GM18511 (cell line): ENCODE data around the gene FAHD2A.
A peak's percentile ranks its signal among the peaks of the same experiment; 100 is the strongest.
"Not testable (repeated sequence)": the region's sequence is repeated elsewhere in the genome, so short reads cannot be mapped to it uniquely, and the experiment has no call there.

ENCODE experiments used
- ATAC-seq: cut with Tn5 transposase; IDR thresholded peaks from one replicate; pipeline ENCODE4 v1.9.1; 2021; ENCODE audit warnings: mild to moderate bottlenecking, moderate library complexity; ENCODE audit not compliant: unreplicated experiment

The FAHD2A gene, protein sequence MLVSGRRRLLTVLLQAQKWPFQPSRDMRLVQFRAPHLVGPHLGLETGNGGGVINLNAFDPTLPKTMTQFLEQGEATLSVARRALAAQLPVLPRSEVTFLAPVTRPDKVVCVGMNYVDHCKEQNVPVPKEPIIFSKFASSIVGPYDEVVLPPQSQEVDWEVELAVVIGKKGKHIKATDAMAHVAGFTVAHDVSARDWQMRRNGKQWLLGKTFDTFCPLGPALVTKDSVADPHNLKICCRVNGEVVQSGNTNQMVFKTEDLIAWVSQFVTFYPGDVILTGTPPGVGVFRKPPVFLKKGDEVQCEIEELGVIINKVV

DNA sequence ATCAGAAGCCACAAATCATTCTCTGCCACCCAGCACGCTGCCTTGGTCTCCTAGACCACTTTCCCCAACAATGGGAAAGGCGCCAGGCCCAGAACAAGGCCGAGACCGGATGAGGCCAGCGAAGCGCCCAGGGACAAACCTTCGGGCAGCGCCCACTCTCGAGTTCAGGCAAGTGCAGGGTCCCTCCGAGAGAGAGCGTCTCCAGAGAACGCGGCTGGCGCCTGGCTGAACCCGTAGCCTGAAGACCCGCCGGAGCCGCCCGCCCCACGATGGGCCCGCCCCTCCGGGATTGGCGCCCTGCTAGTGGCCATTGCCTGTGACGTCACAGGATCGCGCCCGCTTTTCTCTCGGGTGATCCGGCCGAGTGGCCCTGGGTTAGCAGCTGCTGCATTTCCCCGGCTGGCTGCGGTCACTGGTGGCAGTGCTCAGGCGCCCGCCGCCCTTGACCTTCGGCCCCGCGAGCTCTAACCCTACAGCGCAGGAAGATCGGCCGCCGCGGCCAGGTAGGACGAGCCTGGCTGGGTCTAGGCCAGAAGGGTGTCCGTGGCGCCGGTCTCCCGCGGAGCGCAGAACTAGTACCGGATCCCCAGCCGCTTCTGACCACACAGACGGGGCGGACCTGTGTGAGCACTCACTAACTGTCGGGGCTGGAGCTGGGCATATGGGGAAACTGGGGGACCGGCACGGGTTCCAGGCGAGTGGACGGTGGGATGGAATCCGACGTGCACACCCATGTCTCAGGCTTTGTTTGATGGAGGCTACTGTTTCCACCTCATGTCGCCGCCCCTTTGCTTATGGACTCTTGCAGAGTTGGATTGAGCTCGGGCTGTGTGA lies at the start of gene FAHD2A:
FAHD2A (plus strand) TSS at position 339 of the 834 bp plus-strand sequence. CDS start 2,851 bp downstream, outside the sequence.
- ATAC-seq = peak; percentile 96

DNA sequence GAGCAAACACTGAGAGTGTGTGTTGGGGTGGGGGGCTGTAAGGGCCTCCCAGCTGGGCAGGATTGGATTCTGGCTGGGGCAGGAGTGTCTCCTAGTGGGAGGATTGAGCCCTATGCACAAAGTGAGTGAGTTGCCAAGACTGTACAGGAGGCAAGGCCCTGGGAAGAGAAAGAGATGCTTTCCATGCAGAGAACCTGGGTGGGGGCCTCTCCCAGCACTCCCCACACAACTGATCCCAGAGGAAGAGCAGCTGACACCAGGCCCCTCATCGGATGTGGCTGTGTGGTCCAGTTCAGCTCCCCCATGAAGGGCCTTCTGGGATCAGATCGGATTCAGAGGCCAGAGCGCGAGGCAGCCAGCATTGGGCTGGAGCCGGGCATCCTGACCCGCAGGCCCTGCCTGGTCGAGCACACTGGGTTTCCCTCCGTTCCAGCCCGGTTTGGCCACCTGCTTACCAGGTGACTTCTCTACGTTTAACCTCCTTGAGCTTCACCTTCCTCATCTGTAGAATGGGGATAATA lies 49.4 kb upstream of the FAHD2A start:
- ATAC-seq = no peak

DNA sequence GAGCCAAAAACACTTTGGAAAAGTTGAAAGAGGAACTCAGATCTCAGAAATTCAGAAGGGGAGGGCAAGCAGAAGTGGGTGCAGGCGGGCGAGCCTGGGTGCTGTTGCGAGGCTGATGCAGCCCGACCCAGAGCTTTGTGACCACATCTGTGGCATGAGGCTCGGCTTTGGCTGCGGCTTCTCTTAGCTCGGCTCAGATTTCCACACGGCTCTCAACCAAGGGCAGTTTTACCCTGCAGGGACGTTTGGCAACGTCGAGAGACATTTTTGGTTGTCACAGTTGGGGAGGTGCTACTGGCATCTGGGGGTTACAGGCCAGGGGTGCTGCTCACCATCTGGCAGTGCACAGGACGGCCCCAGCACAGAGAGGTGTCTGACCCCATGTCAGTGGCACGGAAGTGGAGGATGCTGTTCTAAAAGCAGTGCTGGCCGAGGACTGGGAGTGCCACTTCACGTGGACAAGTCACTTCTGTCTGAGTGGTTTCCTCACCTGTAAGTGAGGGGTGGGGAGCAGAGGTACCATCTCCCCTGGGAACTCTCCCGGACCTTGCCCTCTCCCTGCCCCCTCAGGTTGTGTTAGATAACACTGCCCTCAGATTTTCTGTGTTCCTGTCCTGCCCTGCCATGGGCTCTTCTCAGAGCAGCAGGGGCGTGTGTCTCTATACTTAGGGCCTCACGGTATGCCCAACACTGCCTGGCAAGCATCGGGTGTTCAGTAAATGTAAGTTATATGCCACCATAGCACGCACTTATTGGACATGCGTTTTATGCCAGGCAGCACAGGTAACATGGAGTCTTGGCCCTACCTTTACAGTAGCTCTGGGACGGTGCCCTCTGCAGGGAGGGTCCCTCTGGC lies 48.7 kb upstream of the FAHD2A start:
- ATAC-seq = no peak

DNA sequence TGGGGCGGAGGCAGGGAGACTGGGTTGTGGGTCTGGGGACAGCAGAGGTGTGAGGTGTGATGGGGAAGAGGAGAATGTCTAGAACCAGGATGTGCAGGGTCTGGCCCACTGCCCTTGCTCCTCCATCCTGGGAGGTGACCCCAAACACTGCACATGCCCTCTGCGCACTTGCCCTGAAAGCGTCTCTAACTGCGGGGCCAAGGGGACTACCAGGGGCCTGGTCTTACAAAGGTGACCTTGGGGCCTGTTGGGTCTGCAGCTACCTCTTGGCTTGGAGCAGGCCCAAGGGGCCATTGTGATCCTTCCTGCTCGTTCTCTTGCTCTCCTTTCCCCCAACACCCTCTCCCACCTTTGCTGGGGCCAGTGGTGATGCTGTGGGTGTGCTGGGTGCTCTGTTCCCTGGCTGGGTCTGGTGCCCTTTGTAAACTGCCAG lies 48.0 kb upstream of the FAHD2A start:
- no peak for ATAC-seq

DNA sequence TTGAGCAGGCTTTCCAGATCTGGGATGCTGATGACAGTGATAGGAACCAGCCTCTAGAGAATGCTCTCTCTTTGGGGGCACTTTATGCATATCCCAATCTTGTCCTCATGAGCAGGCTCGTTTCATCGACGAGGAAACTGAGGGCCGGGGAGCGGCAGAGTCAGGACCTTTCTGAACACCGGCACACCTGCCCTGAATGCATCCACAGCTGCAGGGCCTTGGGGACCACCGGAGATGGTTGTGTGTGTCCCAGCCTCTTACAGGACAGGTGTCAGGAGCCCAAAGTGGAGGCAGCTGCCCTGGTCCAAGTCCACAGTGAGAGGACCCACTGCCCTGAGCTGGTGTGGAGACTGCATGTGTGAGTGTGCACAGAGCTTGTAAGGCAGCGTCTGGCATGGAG lies 47.6 kb upstream of the FAHD2A start:
- no peak for ATAC-seq

DNA sequence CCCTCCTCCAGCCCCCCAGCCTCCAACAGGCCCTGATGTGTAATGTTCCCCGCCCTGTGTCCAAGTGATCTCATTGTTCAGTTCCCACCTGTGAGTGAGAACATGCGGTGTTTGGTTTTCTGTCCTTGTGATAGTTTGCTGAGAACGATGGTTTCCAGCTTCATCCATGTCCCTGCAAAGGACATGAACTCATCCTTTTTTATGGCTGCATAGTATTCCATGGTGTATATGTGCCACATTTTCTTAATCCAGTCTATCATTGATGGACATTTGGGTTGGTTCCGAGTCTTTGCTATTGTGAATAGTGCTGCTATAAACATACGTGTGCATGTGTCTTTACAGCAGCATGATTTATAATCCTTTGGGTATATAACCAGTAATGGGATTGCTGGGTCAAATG lies 47.0 kb upstream of the FAHD2A start:
- not testable (repeated sequence) for ATAC-seq

DNA sequence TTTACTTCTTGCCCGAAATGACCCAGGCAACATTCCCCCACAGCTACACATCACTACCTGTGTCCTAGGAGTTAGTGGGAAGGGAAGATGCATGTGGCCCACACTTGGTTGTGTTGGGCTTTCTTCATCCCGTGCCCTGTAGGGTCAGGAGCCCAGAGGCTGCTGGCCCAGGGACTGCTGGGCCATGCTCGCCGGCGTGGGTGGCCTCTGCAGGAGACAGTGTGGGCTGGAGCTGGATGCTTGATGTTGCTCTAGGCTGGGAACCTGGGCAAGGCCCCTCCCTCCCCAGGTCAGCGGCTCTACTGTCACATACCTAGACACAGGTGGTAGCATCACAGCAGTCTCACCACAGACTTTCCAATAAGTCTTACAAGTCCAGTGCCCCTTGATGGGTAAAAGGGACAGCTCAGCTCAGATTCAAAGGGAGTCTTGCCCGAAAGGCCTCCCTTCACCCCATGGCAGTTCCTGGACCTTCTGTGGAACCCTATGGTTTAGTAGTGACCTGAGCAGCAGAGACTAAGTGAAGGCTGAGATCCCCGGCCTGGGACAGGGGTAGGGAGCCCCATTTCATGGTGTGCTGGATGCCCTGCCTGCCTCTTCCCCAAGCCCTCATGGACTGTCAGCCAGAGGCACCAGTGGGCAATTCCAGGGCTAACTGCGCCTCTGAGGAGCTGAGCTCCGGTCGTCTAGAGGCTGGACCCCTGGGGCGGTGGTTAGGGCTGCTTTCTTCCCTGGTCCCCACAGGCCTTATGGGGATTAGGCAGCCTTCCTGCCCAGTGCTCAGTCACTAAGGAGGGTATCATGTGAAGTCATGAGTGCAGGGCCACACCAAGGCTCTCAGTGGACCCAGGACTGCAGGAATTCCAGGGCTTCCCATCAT lies 45.4 kb upstream of the FAHD2A start:
- no peak for ATAC-seq

DNA sequence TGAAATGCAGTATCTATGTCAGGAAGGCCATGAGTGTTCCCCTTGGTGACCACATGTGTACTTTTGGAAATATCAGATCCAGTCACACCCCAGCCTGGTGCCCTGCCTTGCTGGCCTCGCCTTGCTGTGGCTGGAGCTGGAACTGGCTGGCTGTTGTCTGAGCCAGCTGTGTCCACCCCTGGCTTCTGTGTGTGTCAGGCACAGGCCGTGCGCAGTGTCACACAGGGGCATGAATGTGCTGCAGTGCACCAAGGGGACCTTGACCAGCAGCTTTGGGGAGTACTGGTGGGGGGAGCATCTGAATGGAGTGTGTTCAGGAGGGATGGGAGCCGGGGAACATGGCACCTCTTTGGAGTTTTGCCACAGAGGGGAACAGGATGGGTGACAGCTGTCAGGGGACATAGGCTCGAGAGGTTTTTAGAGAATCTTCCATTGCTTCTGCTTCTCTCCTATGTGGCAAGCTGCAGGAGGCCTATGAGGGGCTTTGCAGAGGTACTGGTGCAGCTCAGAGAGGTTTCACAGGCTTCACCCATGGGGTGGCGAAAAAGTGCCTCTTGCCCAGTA lies 44.7 kb upstream of the FAHD2A start:
- ATAC-seq = no peak

DNA sequence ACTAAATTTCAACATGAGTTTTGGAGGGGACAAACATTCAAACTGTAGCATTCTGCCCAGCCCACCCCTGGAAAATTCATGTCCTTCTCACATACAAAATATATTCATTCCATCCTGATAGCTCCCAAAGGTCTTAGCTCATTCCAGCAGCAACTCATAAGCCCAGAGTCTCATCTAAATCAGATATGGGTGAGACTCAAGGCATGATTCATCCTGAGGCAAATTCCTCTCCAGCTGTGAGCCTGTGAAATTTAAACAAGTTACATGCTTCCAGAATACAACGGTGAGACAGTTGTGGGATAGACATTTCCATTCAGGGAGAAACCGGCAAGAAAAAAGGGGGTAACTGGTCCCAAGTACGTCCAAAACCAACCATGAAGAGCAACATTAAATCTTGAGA lies 43.5 kb upstream of the FAHD2A start:
- ATAC-seq = no peak

DNA sequence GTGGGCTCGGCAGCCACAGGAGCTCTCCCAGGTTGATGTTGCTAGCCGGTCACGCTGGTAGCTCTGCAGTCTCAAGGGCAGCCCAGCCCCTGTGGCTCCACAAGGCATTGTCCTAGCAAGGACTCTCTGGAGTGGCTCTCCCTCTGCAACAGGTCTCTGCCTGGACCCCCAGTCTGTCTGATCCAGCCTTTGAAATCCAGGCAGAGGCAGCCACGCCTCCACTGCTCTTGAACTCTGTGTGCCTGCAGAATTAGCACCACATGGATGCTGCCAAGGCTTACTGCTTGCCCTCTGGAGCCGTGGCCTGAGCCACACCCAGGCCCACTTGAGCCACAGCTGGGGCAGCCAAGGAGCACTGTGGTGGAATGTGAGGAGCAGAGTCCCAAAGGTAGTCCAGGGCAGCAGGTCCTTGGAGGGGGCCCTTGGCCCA lies 43.0 kb upstream of the FAHD2A start:
- ATAC-seq = no peak

DNA sequence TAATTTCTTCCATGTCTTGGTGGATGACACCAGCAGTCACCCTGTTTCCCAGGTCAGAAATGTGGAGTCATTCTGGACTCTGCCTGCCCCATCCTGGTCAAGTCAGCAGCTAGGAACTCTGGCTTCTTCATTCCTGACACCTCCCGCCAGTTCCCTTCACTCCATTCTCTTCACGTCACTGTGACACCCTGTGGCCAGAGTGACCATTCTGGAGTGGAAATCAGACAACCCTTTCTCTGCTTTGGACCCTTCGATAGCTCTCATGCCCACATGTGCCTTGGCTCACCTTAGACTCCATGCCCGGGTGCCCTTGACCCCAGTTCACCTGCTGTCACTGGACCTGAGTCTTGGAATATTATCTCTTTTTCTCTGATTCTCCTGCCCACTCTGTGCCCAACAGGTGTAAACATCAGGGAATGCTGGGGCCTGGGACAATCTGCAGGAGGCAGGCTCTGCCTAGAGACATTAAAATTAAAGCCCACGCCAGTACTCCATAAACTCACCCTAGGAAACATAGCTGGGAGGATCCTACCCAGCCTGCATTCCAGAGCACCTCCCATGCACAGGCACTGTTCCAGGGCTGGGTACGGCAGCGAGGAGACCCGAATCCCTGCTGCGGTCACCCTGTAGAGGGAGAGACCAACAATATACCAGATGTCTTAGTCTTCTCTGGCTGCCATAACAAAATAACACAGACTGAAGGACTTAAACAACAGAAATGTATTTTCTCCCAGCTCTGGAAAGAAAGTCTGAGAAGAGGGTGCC lies 41.1 kb upstream of the FAHD2A start:
- ATAC-seq = no peak

DNA sequence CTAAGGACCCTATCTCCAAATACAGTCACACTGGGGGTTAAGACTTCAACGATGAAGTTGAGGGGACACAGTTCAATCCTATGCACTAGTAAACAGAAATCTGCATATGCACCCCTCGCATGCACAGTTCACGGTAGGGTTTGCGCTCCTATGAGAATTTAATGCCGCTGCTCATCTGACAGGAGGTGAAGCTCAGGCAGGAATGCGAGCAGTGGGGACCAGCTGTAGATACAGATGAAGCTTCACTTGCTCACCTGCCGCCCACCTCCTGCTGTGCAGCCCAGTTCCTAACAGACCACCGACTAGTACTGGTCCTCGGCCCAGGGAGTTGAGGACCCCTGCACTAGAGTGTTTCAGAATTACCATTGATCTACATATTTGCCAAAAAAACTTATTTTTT lies 40.0 kb upstream of the FAHD2A start:
- ATAC-seq = no peak

DNA sequence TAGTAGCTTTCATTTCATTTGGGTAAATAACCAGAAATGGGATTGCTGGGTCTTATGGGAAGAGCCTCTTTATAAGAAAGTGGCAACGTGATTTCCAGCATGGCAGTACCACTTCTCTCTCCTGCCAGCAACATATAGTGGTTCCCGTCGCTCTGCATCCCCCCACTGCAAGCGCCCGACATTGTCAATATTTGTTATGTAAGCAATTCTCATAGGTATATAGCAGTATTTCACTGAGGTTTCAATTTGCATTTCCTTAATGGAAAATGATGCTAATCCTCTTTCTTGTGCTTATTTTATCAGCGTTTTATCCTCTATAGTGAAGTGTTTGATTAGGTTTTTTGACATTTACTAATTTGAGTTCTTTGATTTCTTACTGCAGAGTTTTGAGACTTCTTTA lies 36.0 kb upstream of the FAHD2A start:
- no peak for ATAC-seq

DNA sequence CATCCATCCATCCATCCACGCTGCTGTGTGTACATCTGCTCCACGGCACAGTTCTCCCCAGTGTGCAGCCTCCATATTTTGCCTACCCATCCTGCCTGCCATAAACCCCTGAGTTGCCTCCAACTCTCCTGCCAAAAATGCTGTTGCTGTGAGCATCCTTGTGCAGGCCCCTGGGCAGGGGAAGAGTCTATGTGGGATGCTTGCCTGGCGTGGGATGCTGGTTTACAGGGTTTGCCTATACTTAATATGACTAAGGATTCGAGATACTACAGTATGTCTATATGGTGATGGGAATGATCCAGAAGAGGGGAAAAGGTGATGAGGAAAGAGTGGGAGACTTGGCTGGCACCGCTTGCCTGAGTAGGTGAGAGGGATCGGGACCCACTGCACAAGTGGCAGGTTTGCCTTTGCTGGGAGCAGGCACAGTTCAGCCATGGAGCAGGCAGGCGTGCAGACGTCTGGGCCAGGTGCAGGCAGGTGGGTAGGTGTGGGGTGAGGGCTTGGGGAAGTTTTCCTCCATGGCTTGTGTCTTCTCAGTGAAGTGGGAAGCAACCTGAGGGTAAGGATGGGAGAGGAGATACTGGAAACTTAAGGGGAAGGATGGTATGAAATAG lies 30.2 kb upstream of the FAHD2A start:
- no peak for ATAC-seq

DNA sequence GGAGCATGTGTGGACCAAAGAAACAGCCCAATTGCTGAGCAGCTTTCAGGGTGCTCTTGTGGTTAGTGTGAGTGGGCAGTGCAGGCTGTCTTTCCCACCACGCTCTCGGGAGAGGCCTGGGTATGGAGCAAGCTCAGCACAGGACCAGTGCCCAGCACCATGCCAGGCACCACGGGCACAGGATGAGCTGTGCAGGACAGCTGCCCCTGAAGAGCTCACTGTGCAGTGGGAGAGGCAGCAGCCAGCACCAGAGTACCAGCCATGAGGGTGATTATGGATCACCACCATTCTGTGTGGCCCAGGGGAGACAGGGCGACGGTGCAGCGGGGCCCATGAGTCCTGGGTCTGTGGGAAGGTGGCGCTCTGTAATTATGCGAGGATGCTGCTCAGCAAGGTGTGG lies 29.7 kb upstream of the FAHD2A start:
- no peak for ATAC-seq

DNA sequence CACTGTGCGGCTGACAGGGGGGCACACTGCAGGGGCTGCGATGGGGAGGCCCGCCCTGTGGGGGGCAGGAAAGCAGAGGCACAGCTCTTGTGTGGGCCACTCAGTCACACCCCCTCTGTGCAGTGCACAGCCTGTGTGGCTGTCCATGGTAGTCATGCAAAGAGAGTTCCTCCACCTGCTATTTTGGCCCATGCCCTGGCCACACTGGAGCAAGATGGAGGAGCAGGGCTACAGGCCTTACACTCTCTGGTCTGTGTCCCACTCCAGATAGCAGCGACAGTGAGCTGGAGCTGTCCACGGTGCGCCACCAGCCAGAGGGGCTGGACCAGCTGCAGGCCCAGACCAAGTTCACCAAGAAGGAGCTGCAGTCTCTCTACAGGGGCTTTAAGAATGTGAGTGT lies 28.5 kb upstream of the FAHD2A start:
- ATAC-seq = no peak

DNA sequence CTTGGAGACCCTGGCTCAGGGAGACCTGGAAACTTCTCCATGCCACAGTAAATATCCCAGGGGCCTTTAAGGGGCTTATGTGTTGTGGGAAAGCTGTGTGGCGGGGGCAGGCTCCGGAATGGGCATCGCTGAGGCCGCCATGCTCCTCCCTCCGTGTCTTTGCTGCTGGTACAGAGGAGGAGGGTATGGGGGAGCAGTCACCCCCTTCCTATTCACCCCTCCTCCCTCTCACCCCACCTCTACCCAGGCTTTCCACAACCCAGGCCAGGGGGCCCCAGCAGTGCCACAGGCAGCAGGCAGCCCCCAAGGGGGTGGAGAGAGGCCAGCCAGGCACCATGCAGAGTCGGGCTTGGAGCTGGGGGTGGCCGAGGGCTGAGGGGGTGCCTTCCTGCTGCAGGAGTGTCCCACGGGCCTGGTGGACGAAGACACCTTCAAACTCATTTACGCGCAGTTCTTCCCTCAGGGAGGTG lies 28.0 kb upstream of the FAHD2A start:
- no peak for ATAC-seq

DNA sequence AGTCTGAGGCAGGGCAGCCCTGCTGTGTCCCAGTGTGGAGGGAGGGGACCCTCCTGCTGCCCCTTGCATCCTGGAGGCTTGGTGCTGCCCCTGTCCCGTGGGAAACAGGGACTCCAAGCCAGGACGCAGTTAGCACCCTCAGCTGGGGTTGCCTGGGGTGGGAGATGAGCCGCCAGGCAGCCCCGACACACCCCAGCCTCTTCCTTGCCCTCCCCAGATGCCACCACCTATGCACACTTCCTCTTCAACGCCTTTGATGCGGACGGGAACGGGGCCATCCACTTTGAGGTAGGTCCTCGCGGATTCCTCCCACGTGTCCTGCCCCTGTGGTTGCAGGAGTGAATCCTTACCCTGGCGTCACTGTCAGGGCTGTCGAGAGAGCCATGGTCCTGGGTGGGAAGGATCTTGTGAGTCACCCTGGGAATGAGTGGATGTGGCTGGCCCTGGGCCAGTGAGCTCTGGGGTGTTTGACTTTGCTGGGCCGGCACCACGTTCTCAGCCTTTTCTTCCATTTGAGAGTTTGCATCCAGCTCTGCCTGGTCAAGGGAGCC lies 27.5 kb upstream of the FAHD2A start:
- ATAC-seq = no peak
